Prostate gland (tissue), 2 donors: ENCODE results near the gene BSND. TPM values are rescaled to one million over a fixed set of nuclear protein-coding genes. Genes with fewer than 3 reads are reported as not detected.

Source experiments
- DNase-seq: peaks from one replicate; pipeline ENCODE4 v3.0.0-alpha.2; 2019; ENCODE audit warnings: low spot score
- H3K27ac ChIP-seq, 2 donors: fragments of 200-600 bp; sonication (generic); 2 replicates each; pipeline ENCODE4 v1.5.1; 2017 to 2019
- H3K27me3 ChIP-seq: fragments of 200-600 bp; sonication (generic); replicated peaks from 2 replicates; pipeline ENCODE4 v1.5.1; 2019; ENCODE audit not compliant: insufficient read depth
- H3K36me3 ChIP-seq, 2 donors: fragments of 200-600 bp; sonication (generic); 1 replicate in 1 of 2; 2 replicates in 1 of 2; pipeline versions ENCODE4 v1.5.1 to v1.8.1; 2017 to 2019
- H3K4me1 ChIP-seq: fragments of 200-600 bp; sonication (generic); replicated peaks from 2 replicates; pipeline ENCODE4 v1.5.1; 2019
- H3K4me3 ChIP-seq, 2 donors: fragments of 200-600 bp; sonication (generic); 2 replicates each; pipeline ENCODE4 v1.5.1; 2017 to 2019
- H3K9me3 ChIP-seq: fragments of 200-600 bp; sonication (generic); 2 replicates; pipeline ENCODE4 v1.5.1; 2017
- CTCF ChIP-seq, 4 experiments: fragments of 200-600 bp in 2 of 4; fragments of 450-650 bp in 2 of 4; sonication (generic) in 2 of 4; IDR thresholded peaks; 1 replicate in 3 of 4; 2 replicates in 1 of 4; pipeline ENCODE4 v1.5.1; 2016 to 2019; ENCODE audit warnings: antibody characterized with exemption in 4 of 4, mild to moderate bottlenecking in 2 of 4, moderate library complexity in 2 of 4
- POLR2A ChIP-seq: fragments of 450-650 bp; IDR thresholded peaks from one replicate; pipeline ENCODE4 v1.6.1; 2016; ENCODE audit warnings: antibody characterized with exemption, mild to moderate bottlenecking
- POLR2AphosphoS5 ChIP-seq: sonication (generic); formaldehyde crosslinking; IDR thresholded peaks from one replicate; pipeline ENCODE4 v1.6.1; 2017; ENCODE audit warnings: antibody characterized with exemption
- WGBS: methylation state at CpG from one replicate; pipeline ENCODE4 v1.1.5; 2018; 5-methylcytosine and 5-hydroxymethylcytosine counted together
- intact Hi-C: fragments of 100-400 bp; cut with DNase I; formaldehyde crosslinking; loops from one replicate; pipeline ENCODE4 v1.14.2; 2022
- total RNA-seq, 2 donors: library from RNA; depleted of rRNA; stranded (reverse); fragments of >200 nt; gene quantifications; one replicate each; pipeline ENCODE4 v1.1.0, GENCODE V29; 2016

Gene BSND
- total RNA-seq, 2 donors from 2014 or later, result 0.11 TPM; not detected in 1

DNA sequence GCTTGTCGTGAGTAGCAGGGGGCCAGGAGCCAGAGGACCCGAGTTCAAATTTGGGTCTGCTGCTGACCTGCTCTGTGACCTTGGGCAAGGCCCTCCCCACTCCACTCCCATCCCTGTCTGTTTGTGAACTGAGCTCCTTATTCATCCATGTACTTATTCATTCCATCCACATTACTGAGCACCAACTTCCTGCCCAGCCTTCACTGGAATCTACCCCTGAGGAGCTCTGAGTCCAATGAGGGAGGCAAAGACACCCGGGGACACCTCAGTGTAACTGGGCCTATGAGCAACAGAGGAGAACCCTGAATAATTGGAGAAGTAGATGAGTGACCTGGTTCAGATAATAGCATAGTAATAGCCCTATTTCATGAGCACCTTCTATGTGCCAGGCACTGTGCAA lies 8.9 kb downstream of the BSND start:
- Histone ChIP-seq H3K9me3 (no peaks in the 10 kb centered on the region), H3K36me3 (no peaks in the 10 kb centered on the region), H3K27me3 (no peaks in the 10 kb centered on the region), H3K27ac (no peak overlapping the region), H3K4me3 (no peak overlapping the region), H3K4me1 (no peaks in the 10 kb centered on the region)
- intact Hi-C loops, result no loop called here
- no peak for TF ChIP-seq CTCF (IDR thresholded peaks at IDR 0.05)
- TF ChIP-seq POLR2A, result no peak
- no peak for TF ChIP-seq POLR2AphosphoS5
- WGBS, result 89% methylated on average over 3 of the region's 3 CpGs
- DNase-seq, result no peak

DNA sequence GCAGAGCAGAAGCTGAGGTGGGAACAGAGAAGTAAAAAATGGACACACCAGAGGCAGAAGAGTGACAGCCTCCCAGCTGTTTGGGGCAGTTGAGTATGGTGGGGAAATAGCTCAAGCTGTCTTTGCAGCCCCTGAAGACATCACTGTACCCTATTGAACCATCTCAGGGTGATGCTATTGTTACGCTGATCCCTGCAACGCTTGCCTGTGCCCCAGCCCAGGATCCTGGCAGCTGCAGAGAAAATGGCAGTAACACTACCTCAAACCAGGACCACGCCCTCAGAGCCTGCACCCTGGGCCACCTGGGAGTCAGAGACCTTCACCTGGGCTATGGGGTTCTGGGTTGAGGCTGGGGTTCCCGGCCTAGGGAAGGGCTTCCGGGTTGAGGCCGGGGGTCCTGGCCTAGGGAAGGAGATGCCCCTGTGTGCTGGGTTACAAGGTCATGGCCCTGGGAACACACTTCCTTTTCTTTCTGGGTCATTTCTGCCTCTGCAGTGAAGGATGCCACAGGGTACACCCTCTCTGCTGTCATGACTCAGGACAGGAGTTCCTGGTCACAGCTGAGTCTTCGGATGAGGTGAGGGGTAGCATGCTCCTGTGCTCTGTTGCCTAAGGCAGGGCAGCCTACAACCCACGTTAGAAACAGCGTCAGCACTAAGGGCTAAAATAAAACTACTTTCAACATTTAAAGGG lies 11.6 kb downstream of the BSND start:
- WGBS, result 97% methylated on average over 9 of the region's 9 CpGs
- no peak for TF ChIP-seq POLR2AphosphoS5
- TF ChIP-seq POLR2A, result no peak
- no peak for TF ChIP-seq CTCF (IDR thresholded peaks at IDR 0.05)
- DNase-seq, result no peak
- Histone ChIP-seq H3K9me3 (no peaks in the 10 kb centered on the region), H3K27me3 (no peaks in the 10 kb centered on the region), H3K4me3 (no peak overlapping the region), H3K36me3 (no peaks in the 10 kb centered on the region), H3K4me1 (no peaks in the 10 kb centered on the region), H3K27ac (no peak overlapping the region)
- intact Hi-C loops, result no loop called here

DNA sequence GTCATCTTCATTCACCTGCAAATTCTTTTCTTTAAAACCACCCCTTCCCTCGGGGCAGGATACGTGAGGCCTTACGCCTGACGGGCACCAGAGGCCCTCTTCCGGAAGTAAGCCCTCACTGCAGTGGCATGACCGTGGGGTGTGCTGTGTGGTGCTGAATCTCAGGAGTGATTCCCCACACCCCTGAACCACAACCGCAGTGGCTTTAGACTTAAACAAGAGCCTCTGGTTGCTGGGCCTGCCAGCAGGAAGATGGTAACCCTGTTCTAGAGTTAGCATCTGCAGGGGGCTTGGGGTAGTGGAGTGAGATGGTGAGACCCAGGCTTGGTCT lies 12.1 kb downstream of the BSND start:
- no peaks in the 10 kb centered on the region for H3K27me3 ChIP-seq
- no peak overlapping the region for H3K4me3 ChIP-seq
- H3K27ac ChIP-seq, result no peak overlapping the region
- intact Hi-C loops, result no loop called here
- H3K9me3 ChIP-seq, result no peaks in the 10 kb centered on the region
- DNase-seq, result no peak
- TF ChIP-seq POLR2AphosphoS5 (no peak), CTCF (IDR thresholded peaks at IDR 0.05) (no peak), POLR2A (no peak)
- 93% methylated on average over 7 of the region's 7 CpGs for WGBS
- no peaks in the 10 kb centered on the region for H3K4me1 ChIP-seq
- H3K36me3 ChIP-seq, result no peaks in the 10 kb centered on the region

DNA sequence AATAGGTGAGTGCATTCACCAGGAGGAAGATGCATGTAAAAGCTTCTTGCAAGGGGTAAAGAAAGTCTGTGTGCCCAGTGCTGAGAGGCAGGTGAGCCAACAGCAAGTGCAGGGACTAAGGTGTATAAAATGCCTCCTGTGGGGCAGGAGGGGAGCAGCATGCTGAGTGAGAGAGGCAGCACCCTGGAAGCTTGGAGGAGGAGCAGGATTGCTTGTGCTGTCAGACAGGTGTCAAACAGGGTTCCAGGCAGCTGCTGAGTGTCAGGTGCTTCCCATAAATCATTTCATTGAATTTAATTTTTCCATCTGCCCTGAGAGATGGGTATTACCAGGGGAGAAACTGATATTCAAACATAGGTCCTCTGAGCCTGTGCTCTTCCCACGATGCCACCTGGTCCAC lies 13.9 kb downstream of the BSND start:
- no peaks in the 10 kb centered on the region for H3K9me3 ChIP-seq
- no peaks in the 10 kb centered on the region for H3K36me3 ChIP-seq
- intact Hi-C loops, result no loop called here
- 73% methylated on average over 1 of the region's 1 CpG for WGBS
- TF ChIP-seq POLR2AphosphoS5, result no peak
- TF ChIP-seq POLR2A, result no peak
- TF ChIP-seq CTCF (IDR thresholded peaks at IDR 0.05), result no peak
- H3K27me3 ChIP-seq, result no peaks in the 10 kb centered on the region
- DNase-seq, result no peak
- H3K4me3 ChIP-seq, result no peak overlapping the region
- no peaks in the 10 kb centered on the region for H3K4me1 ChIP-seq
- H3K27ac ChIP-seq, result no peak overlapping the region

DNA sequence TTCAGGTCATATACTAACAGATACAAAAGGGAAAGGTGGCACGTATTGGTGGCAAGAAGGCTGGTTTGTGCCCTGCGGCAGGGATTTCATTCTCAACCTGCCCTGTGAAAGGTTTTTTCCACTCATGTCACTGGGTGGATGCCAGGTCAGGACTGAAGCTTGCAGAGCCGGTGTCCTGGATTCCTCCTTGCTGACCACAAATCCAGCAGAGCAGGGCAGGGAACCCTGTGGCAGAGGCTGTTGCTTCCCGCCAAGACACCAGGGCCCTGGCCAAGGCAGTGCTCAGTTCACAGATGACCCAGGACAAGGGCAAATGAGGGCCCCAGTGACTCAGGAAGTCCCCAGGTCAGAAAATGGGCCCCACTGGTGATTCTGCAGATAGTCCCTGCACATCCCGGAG lies 16.4 kb downstream of the BSND start:
- H3K27me3 ChIP-seq, result no peaks in the 10 kb centered on the region
- WGBS, result 78% methylated on average over 5 of the region's 5 CpGs
- no peaks in the 10 kb centered on the region for H3K36me3 ChIP-seq
- TF ChIP-seq POLR2AphosphoS5 (no peak), CTCF (IDR thresholded peaks at IDR 0.05) (no peak), POLR2A (no peak)
- H3K27ac ChIP-seq, result no peak overlapping the region
- no peak for DNase-seq
- no peaks in the 10 kb centered on the region for H3K4me1 ChIP-seq
- intact Hi-C loops, result no loop called here
- H3K9me3 ChIP-seq, result no peaks in the 10 kb centered on the region
- H3K4me3 ChIP-seq, result no peak overlapping the region
